HCT116 (cell line): ENCODE data around the gene MAP4K2. TPM values are rescaled to one million over a fixed set of nuclear protein-coding genes. Genes with fewer than 3 reads are reported as not detected.

Experiments used
- ATAC-seq: fragments of 200-7000 bp; cut with Tn5 transposase; 2 replicates; pipeline ENCODE4 v1.9.1; 2020; ENCODE audit warnings: mild to moderate bottlenecking, moderate library complexity
- BruUV-seq: library from RNA; stranded (reverse); fragments of 400-500 nt; replicated peaks from 2 replicates; lab custom pipeline; 2021; lab: Mats Ljungman, UMichigan
- CTCF ChIA-PET: fragments of 300-600 bp; sonication (Branson Sonifier 250); formaldehyde crosslinking; loops from one replicate; lab custom pipeline; 2021; ENCODE audit warnings: antibody characterized with exemption; lab: Charles Lee
- POLR2A ChIA-PET: fragments of 300-600, 350-600 bp; sonication (Branson Sonifier 250); formaldehyde crosslinking; loops from one replicate; lab custom pipeline; 2021; ENCODE audit warnings: antibody characterized with exemption; lab: Charles Lee
- RAD21 ChIA-PET, 2 experiments: fragments of 300-600 bp; sonication (Branson Sonifier 250); formaldehyde crosslinking; loops; one replicate each; lab custom pipeline; 2023; ENCODE audit warnings: low total read pairs in 2 of 2; ENCODE audit not compliant: uncharacterized antibody in 2 of 2, unreplicated experiment in 2 of 2, low non-redundant PET in 1 of 2; lab: Charles Lee
- DNase-seq: peaks from one replicate; pipeline ENCODE4 v3.0.0-alpha.2; 2010; ENCODE audit warnings: low read depth, low spot score
- H2AFZ ChIP-seq: fragments of 200-600 bp; shearing (Covaris generic), sonication (generic); 2 replicates; pipeline ENCODE4 v1.6.1; 2017; ENCODE audit warnings: low read depth, mixed run types, mixed read lengths, antibody characterized with exemption, low read length; ENCODE audit not compliant: poor library complexity, severe bottlenecking
- H3K27ac ChIP-seq: 2 replicates; pipeline ENCODE4 v1.5.1; 2012; ENCODE audit warnings: low read depth, low read length
- H3K27me3 ChIP-seq: fragments of 200-600 bp; sonication (generic); 2 replicates; pipeline ENCODE4 v1.6.1; 2016; ENCODE audit warnings: mixed run types, low read length, mixed read lengths; ENCODE audit not compliant: insufficient read depth
- H3K36me3 ChIP-seq, 2 experiments: fragments of 200-500 bp in 1 of 2; fragments of 200-600 bp in 1 of 2; sonication (Bioruptor generic) in 1 of 2; sonication (generic) in 1 of 2; 2 replicates each; pipeline versions ENCODE4 v1.5.1 to v1.6.1; 2014 to 2016; ENCODE audit warnings: low read length in 2 of 2, inconsistent platforms in 1 of 2, mixed read lengths in 1 of 2, mixed run types in 1 of 2; ENCODE audit not compliant: insufficient read depth in 2 of 2, control insufficient read depth in 1 of 2
- H3K4me1 ChIP-seq, 2 experiments: fragments of 200-600 bp in 1 of 2; sonication (generic) in 1 of 2; 2 replicates each; pipeline versions ENCODE4 v1.5.1 to v1.6.1; 2012 to 2017; ENCODE audit warnings: low read length in 2 of 2, inconsistent platforms in 1 of 2, mild to moderate bottlenecking in 1 of 2, mixed read lengths in 1 of 2, mixed run types in 1 of 2, moderate library complexity in 1 of 2; ENCODE audit not compliant: insufficient read depth in 2 of 2, control insufficient read depth in 1 of 2
- H3K4me2 ChIP-seq: fragments of 200-600 bp; sonication (generic); 2 replicates; pipeline ENCODE4 v1.6.1; 2017; ENCODE audit warnings: mixed run types, low read length, mixed read lengths
- H3K4me3 ChIP-seq, 2 experiments: fragments of 200-600 bp in 1 of 2; sonication (generic) in 1 of 2; replicated peaks in 1 of 2; 2 replicates each; pipeline ENCODE4 v1.5.1; 2011 to 2016; ENCODE audit warnings: low read length in 2 of 2, control low read depth in 1 of 2, low read depth in 1 of 2, mild to moderate bottlenecking in 1 of 2, mixed read lengths in 1 of 2, mixed run types in 1 of 2
- H3K79me2 ChIP-seq: fragments of 200-600 bp; sonication (generic); 2 replicates; pipeline ENCODE4 v1.6.1; 2017; ENCODE audit warnings: mild to moderate bottlenecking, mixed run types, low read length, moderate library complexity, mixed read lengths; ENCODE audit not compliant: insufficient read depth
- H3K9ac ChIP-seq: fragments of 200-600 bp; sonication (generic); 2 replicates; pipeline ENCODE4 v1.6.1; 2016; ENCODE audit warnings: low read length, mixed read lengths
- H3K9me2 ChIP-seq: fragments of 200-600 bp; sonication (generic), shearing (Covaris generic); 2 replicates; pipeline ENCODE4 v1.6.1; 2017; ENCODE audit warnings: mixed run types, mild to moderate bottlenecking, moderate library complexity; ENCODE audit not compliant: insufficient read depth
- H3K9me3 ChIP-seq, 2 experiments: fragments of 200-500 bp in 1 of 2; fragments of 200-600 bp in 1 of 2; sonication (Bioruptor generic) in 1 of 2; sonication (generic) in 1 of 2; 2 replicates each; pipeline ENCODE4 v1.6.1; 2014 to 2017; ENCODE audit warnings: low read length in 2 of 2, mixed read lengths in 2 of 2, inconsistent platforms in 1 of 2, low read depth in 1 of 2, mild to moderate bottlenecking in 1 of 2, mixed run types in 1 of 2, moderate library complexity in 1 of 2; ENCODE audit not compliant: control insufficient read depth in 1 of 2, insufficient read depth in 1 of 2
- H4K20me1 ChIP-seq: fragments of 200-600 bp; sonication (generic), shearing (Covaris generic); 2 replicates; pipeline ENCODE4 v1.6.1; 2017; ENCODE audit warnings: mixed run types, mild to moderate bottlenecking, moderate library complexity; ENCODE audit not compliant: insufficient read depth
- ATF3 ChIP-seq: IDR thresholded peaks from 2 replicates; pipeline ENCODE4 v1.6.1; 2012
- CTCF ChIP-seq, 3 experiments: fragments of 200-600 bp in 1 of 3; sonication (generic) in 1 of 3; IDR thresholded peaks in 2 of 3; conservative IDR thresholded peaks in 1 of 3; 2 replicates each; pipeline ENCODE4 v1.5.1; 2012 to 2017; ENCODE audit warnings: low read depth in 2 of 3, low read length in 2 of 3, antibody characterized with exemption in 1 of 3, borderline replicate concordance in 1 of 3, control low read depth in 1 of 3, mild to moderate bottlenecking in 1 of 3, mixed read lengths in 1 of 3, mixed run types in 1 of 3, moderate library complexity in 1 of 3; ENCODE audit not compliant: insufficient read depth in 1 of 3
- POLR2AphosphoS5 ChIP-seq: IDR thresholded peaks from 2 replicates; pipeline ENCODE4 v1.6.1; 2011; ENCODE audit warnings: mild to moderate bottlenecking, low read depth, low read length, moderate library complexity
- TCF7L2 ChIP-seq: IDR thresholded peaks from 2 replicates; pipeline ENCODE4 v1.7.0; 2011; ENCODE audit warnings: borderline replicate concordance, inconsistent platforms; ENCODE audit not compliant: insufficient read depth, insufficient read length; ENCODE audit errors: extremely low read depth
- YY1 ChIP-seq: IDR thresholded peaks from 2 replicates; pipeline ENCODE4 v1.6.1; 2011; ENCODE audit warnings: low read length, low read depth, moderate library complexity, mild to moderate bottlenecking; ENCODE audit not compliant: insufficient replicate concordance; ENCODE audit errors: extremely low read depth
- ZBTB33 ChIP-seq: IDR thresholded peaks from 2 replicates; pipeline ENCODE4 v1.6.1; 2011; ENCODE audit warnings: mild to moderate bottlenecking, low read length, moderate library complexity; ENCODE audit not compliant: insufficient replicate concordance; ENCODE audit errors: extremely low read depth
- intact Hi-C: fragments of 100-400 bp; cut with micrococcal nuclease; formaldehyde crosslinking; loops from 2 replicates; pipeline ENCODE4 v1.10.0; 2022
- total RNA-seq: library from RNA; stranded (reverse); gene quantifications from one replicate; pipeline ENCODE4 v1.2.1, GENCODE V29; 2021; ENCODE audit not compliant: unreplicated experiment

Gene MAP4K2
- total RNA-seq, 1 experiment from 2014 or later, result 44.2 TPM

DNA sequence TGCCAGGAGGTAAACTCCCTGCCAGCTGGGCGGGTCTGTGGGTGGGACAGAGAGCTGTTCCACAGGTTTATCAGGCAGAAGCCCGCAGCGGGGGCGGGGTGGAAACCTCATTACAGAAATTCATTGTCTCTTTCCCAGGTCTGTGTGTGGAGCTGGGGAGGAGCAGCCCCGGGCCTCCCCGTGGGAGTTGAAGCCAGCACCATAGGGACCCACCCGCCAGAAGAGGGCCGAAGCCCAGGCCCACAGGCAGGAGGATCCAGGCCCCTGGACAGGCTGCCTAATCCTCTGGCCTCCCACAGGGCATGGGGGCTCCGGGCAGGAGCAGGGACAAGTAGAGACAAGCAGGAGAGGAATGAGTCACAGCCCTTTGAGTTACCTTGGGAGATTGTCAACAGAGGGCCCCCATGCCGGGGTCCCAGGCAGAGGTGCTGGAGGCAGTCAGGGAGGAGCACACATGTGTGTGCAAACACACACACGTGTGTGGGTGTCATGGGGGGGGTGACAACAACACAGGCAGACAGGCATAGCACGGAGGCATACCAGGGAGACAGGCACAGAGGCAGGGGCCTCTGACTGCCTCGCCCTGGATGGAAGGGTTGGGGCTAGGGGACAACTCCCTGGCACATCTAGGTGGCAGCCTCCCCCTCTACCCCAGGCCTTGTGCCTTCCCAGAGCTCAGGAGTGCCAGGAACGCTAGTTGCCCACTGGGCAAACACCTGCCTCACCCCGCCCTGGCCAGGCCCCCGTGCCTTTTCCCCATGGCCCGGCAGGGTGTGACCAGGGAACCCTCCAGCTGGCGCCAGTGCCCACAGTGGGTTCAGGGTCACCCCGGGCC, 40.1 kb upstream of the MAP4K2 start:
- POLR2A ChIA-PET, result no interaction called here
- RAD21 ChIA-PET, result no interaction called here
- Histone ChIP-seq H3K4me3 (peak overlapping the region; percentile 60 to 95), H3K79me2 (peaks cover 22% of the 10 kb centered on the region), H3K36me3 (peaks cover 2 to 5% of the 10 kb centered on the region in 2 experiments; a peak in 3 of 4 replicates), H3K9me2 (no peaks in the 10 kb centered on the region), H4K20me1 (no peaks in the 10 kb centered on the region), H3K27me3 (no peaks in the 10 kb centered on the region), H3K4me2 (peak overlapping the region; percentile 100), H3K27ac (peak overlapping the region; percentile 97), H3K4me1 (peaks cover 41 to 59% of the 10 kb centered on the region in 2 experiments), H3K9ac (peak overlapping the region; percentile 87), H2AFZ (no peak overlapping the region), H3K9me3 (no peaks in the 10 kb centered on the region)
- DNase-seq (no peak), ATAC-seq (peak; percentile 37)
- intact Hi-C loops, result loop anchor here (5.0 to 10.0 kb wide), 2 partner anchors 56 to 412 kb away; no protein-coding TSS in a partner anchor
- peak; percentile 30 for TF ChIP-seq ZBTB33
- TF ChIP-seq TCF7L2, result peak; percentile 48
- TF ChIP-seq CTCF (IDR thresholded peaks at IDR 0.05 in 2 of 3, conservative IDR thresholded peaks at IDR 0.05 in 1 of 3; ENCODE audit: borderline replicate concordance in 1 of 3, insufficient read depth in 1 of 3, low read depth in 2 of 3, low read length in 2 of 3), result no peak
- TF ChIP-seq YY1, result no peak
- TF ChIP-seq ATF3, result no peak
- peak; percentile 21 for TF ChIP-seq POLR2AphosphoS5
- CTCF ChIA-PET, result interaction anchor here (1.4 to 2.0 kb wide), 6 partner anchors 8 to 275 kb away, joined by 3 to 9 read pairs (median 5); partner anchors contain the start of genes BATF2 and ZNHIT2
- BruUV-seq, result no TSS peak
